H1 (cell line): ENCODE data around the gene UGT1A3. TPM values are rescaled to one million over a fixed set of nuclear protein-coding genes. Genes with fewer than 3 reads are reported as not detected.

Experiments
- CTCF ChIA-PET: fragments of 300-600 bp; sonication (Branson Sonifier 250); formaldehyde crosslinking; loops from one replicate; lab custom pipeline; 2021; ENCODE audit not compliant: partially characterized antibody; lab: Charles Lee
- POLR2A ChIA-PET: fragments of 300-600 bp; sonication (Branson Sonifier 250); formaldehyde crosslinking; loops from one replicate; lab custom pipeline; 2021; ENCODE audit warnings: inconsistent platforms; ENCODE audit not compliant: partially characterized antibody; lab: Charles Lee
- DNase-seq, 2 experiments: peaks; one replicate each; pipeline versions ENCODE4 v3.0.0 to v3.0.0-alpha.2; 2010 to 2022; ENCODE audit warnings: low spot score in 2 of 2, low read depth in 1 of 2, mixed read lengths in 1 of 2
- FAIRE-seq: peaks from 2 replicates; lab custom pipeline; 2011; peaks lifted over from hg19 to GRCh38; lab: Jason Lieb, UNC
- H2AFZ ChIP-seq: 2 replicates; pipeline ENCODE4 v1.8.1; 2012; ENCODE audit warnings: low read length, inconsistent platforms
- H2AK5ac ChIP-seq: 2 replicates; pipeline ENCODE4 v1.6.1; 2013; ENCODE audit warnings: low read depth, low read length
- H2BK120ac ChIP-seq: replicated peaks from 2 replicates; pipeline ENCODE3; 2013; ENCODE audit warnings: low read depth, low read length, inconsistent platforms
- H2BK12ac ChIP-seq: 2 replicates; pipeline ENCODE4 v1.6.1; 2013; ENCODE audit warnings: low read depth, low read length
- H2BK15ac ChIP-seq: 2 replicates; pipeline ENCODE4 v1.6.1; 2013; ENCODE audit warnings: low read length
- H2BK20ac ChIP-seq: 2 replicates; pipeline ENCODE4 v1.6.1; 2013; ENCODE audit warnings: low read length
- H2BK5ac ChIP-seq: 2 replicates; pipeline ENCODE4 v1.6.1; 2013; ENCODE audit warnings: low read depth, low read length
- H3K14ac ChIP-seq: 2 replicates; pipeline ENCODE4 v1.6.1; 2013; ENCODE audit warnings: inconsistent platforms; ENCODE audit not compliant: insufficient read length
- H3K18ac ChIP-seq: 2 replicates; pipeline ENCODE4 v1.6.1; 2013; ENCODE audit warnings: low read length; ENCODE audit errors: extremely low read depth
- H3K23ac ChIP-seq: 2 replicates; pipeline ENCODE4 v1.6.1; 2013; ENCODE audit warnings: inconsistent platforms; ENCODE audit not compliant: insufficient read length
- H3K23me2 ChIP-seq: 2 replicates; pipeline ENCODE4 v1.6.1; 2013; ENCODE audit warnings: low read depth, low read length
- H3K27ac ChIP-seq: 2 replicates; pipeline ENCODE4 v1.6.1; 2011; ENCODE audit warnings: low read depth, low read length, inconsistent platforms
- H3K27me3 ChIP-seq, 4 experiments: replicated peaks in 1 of 4; 1 replicate in 1 of 4; 2 replicates in 3 of 4; pipeline versions ENCODE4 v1.6.1 to v1.8.1; 2011 to 2013; ENCODE audit warnings: low read length in 3 of 4, mild to moderate bottlenecking in 3 of 4, inconsistent platforms in 2 of 4, mixed read lengths in 2 of 4, moderate library complexity in 1 of 4; ENCODE audit not compliant: control insufficient read depth in 3 of 4, insufficient read depth in 3 of 4; ENCODE audit errors: extremely low read depth in 1 of 4
- H3K36me3 ChIP-seq, 4 experiments: 2 replicates each; pipeline versions ENCODE4 v1.6.1 to v1.8.1; 2011 to 2013; ENCODE audit warnings: mild to moderate bottlenecking in 4 of 4, low read length in 3 of 4, moderate library complexity in 2 of 4, control low read depth in 1 of 4, inconsistent platforms in 1 of 4; ENCODE audit not compliant: insufficient read depth in 4 of 4, control insufficient read depth in 2 of 4
- H3K4ac ChIP-seq: replicated peaks from 2 replicates; pipeline ENCODE3; 2013; ENCODE audit warnings: low read length, low read depth, mixed read lengths, inconsistent platforms; ENCODE audit not compliant: insufficient read length
- H3K4me1 ChIP-seq, 4 experiments: replicated peaks in 1 of 4; 1 replicate in 1 of 4; 2 replicates in 3 of 4; pipeline versions ENCODE4 v1.6.1 to v1.8.1; 2011 to 2013; ENCODE audit warnings: low read length in 3 of 4, inconsistent platforms in 2 of 4, mixed read lengths in 1 of 4; ENCODE audit not compliant: insufficient read depth in 4 of 4, control insufficient read depth in 3 of 4
- H3K4me2 ChIP-seq, 2 experiments: 2 replicates each; pipeline versions ENCODE4 v1.6.1 to v1.8.1; 2011 to 2013; ENCODE audit warnings: low read depth in 2 of 2, low read length in 2 of 2, control low read depth in 1 of 2, inconsistent platforms in 1 of 2, mild to moderate bottlenecking in 1 of 2; ENCODE audit not compliant: insufficient read depth in 1 of 2
- H3K4me3 ChIP-seq, 4 experiments: fragments of 200-600, 300-600 bp in 1 of 4; sonication (generic), shearing (Covaris generic), sonication (Bioruptor Twin) in 1 of 4; 2 replicates each; pipeline versions ENCODE4 v1.5.1 to v1.8.1; 2011 to 2016; ENCODE audit warnings: low read length in 4 of 4, low read depth in 3 of 4, control low read depth in 2 of 4, inconsistent platforms in 2 of 4, mild to moderate bottlenecking in 2 of 4, mixed read lengths in 1 of 4, moderate library complexity in 1 of 4; ENCODE audit not compliant: insufficient read depth in 2 of 4; ENCODE audit errors: extremely low read depth in 1 of 4
- H3K56ac ChIP-seq: replicated peaks from 2 replicates; pipeline ENCODE3; 2013; ENCODE audit warnings: low read depth, mild to moderate bottlenecking, mixed read lengths, low read length, inconsistent platforms; ENCODE audit not compliant: insufficient read length
- H3K79me1 ChIP-seq: 2 replicates; pipeline ENCODE4 v1.6.1; 2013; ENCODE audit warnings: low read depth, low read length, control low read depth
- H3K79me2 ChIP-seq, 2 experiments: 2 replicates each; pipeline versions ENCODE4 v1.6.1 to v1.8.1; 2012 to 2013; ENCODE audit warnings: low read length in 2 of 2, mild to moderate bottlenecking in 2 of 2, inconsistent platforms in 1 of 2; ENCODE audit not compliant: insufficient read depth in 2 of 2, control insufficient read depth in 1 of 2
- H3K9ac ChIP-seq, 4 experiments: replicated peaks in 1 of 4; 1 replicate in 1 of 4; 2 replicates in 3 of 4; pipeline versions ENCODE4 v1.6.1 to v1.8.1; 2011 to 2013; ENCODE audit warnings: low read depth in 3 of 4, low read length in 3 of 4, control low read depth in 2 of 4, mild to moderate bottlenecking in 2 of 4, moderate library complexity in 2 of 4, inconsistent platforms in 1 of 4; ENCODE audit errors: extremely low read depth in 1 of 4
- H3K9me3 ChIP-seq, 2 experiments: 2 replicates each; pipeline versions ENCODE4 v1.6.1 to v1.8.1; 2012 to 2013; ENCODE audit warnings: mild to moderate bottlenecking in 2 of 2, moderate library complexity in 2 of 2, control low read depth in 1 of 2, inconsistent platforms in 1 of 2, low read depth in 1 of 2, low read length in 1 of 2, mixed read lengths in 1 of 2; ENCODE audit not compliant: insufficient read depth in 2 of 2
- H4K20me1 ChIP-seq, 2 experiments: replicated peaks in 1 of 2; 2 replicates each; pipeline versions ENCODE3 to v1.8.1; 2011 to 2013; ENCODE audit warnings: inconsistent platforms in 2 of 2, low read length in 2 of 2, mild to moderate bottlenecking in 1 of 2; ENCODE audit not compliant: insufficient read depth in 2 of 2, control insufficient read depth in 1 of 2
- H4K5ac ChIP-seq: 2 replicates; pipeline ENCODE4 v1.6.1; 2013; ENCODE audit warnings: low read length, low read depth, mixed read lengths, inconsistent platforms; ENCODE audit not compliant: insufficient read length
- H4K8ac ChIP-seq: 2 replicates; pipeline ENCODE4 v1.8.0; 2013; ENCODE audit warnings: mild to moderate bottlenecking, moderate library complexity, low read length, inconsistent platforms; ENCODE audit not compliant: insufficient read depth; ENCODE audit errors: extremely low read depth
- H4K91ac ChIP-seq: replicated peaks from 2 replicates; pipeline ENCODE3; 2013; ENCODE audit warnings: low read length, mixed read lengths, inconsistent platforms; ENCODE audit not compliant: insufficient read length
- SP1 ChIP-seq: IDR thresholded peaks from 2 replicates; pipeline ENCODE4 v1.6.1; 2011; ENCODE audit warnings: low read depth, low read length
- WGBS, 2 experiments: shearing (Covaris generic) in 1 of 2; methylation state at CpG; one replicate each; pipeline versions ENCODE4 v1.1.6 to v1.1.7; 2013 to 2015; ENCODE audit warnings: low lambda C conversion rate in 2 of 2, mixed read lengths in 2 of 2, inconsistent platforms in 1 of 2, low coverage in 1 of 2, missing lambda C conversion rate in 1 of 2; ENCODE audit not compliant: insufficient replicate concordance in 2 of 2, insufficient coverage in 1 of 2, insufficient read length in 1 of 2; ENCODE audit errors: extremely low coverage in 1 of 2, missing lambda C conversion rate in 1 of 2; 5-methylcytosine and 5-hydroxymethylcytosine counted together
- polyA plus RNA-seq, 7 experiments: library from polyadenylated mRNA; depleted of rRNA in 3 of 7; stranded (reverse) in 5 of 7; unstranded in 2 of 7; fragments of >200 nt in 5 of 7; fragments of 200-250 nt in 2 of 7; gene quantifications; 1 replicate in 5 of 7; 2 replicates in 1 of 7; 4 replicates in 1 of 7; pipeline versions ENCODE4 v1.2.1 to v1.2.3, GENCODE V29; 2011 to 2013; ENCODE audit warnings: missing spikeins in 2 of 7, mixed read lengths in 2 of 7
- total RNA-seq: library from RNA; stranded (reverse); fragmentation: NEBNext Ultra II Directional; extraction: Animal tissue kit (Norgen Biotek cat#: 25700); gene quantifications from 2 replicates; pipeline ENCODE4 v1.2.1, GENCODE V29; 2021

UGT1A3 gene
- total and polyA plus RNA-seq, 2 of the 8 experiments (the other 6 are each of a cell fraction or from before 2014, with no cell fraction given) = not detected

GRCh38 chr2:233760043-233760442, 31.2 kb downstream of the UGT1A3 start, which contains the start of gene UGT1A1:
UGT1A1 (plus strand) TSS chr2:233760270; CDS start chr2:233760288, 18 bp downstream.
- Histone ChIP-seq H3K9me3 (peaks cover 0 to 3% of the 10 kb centered on the region in 2 experiments; a peak in 2 of 4 replicates), H3K4ac (no peak within 1 kb of the TSS), H3K27ac (no peak within 1 kb of the TSS), H3K18ac (no peak within 1 kb of the TSS), H3K14ac (no peak within 1 kb of the TSS), H2BK20ac (no peak within 1 kb of the TSS), H3K79me2 (no peaks in the 10 kb centered on the region), H2BK5ac (no peak within 1 kb of the TSS), H2BK120ac (no peak within 1 kb of the TSS), H3K23ac (no peak within 1 kb of the TSS), H2AK5ac (no peak within 1 kb of the TSS), H3K9ac (no peak within 1 kb of the TSS), H2AFZ (no peak within 1 kb of the TSS), H4K20me1 (no peaks in the 10 kb centered on the region), H4K91ac (no peak within 1 kb of the TSS), H3K4me3 (no peak within 1 kb of the TSS), H3K27me3 (no peaks in the 10 kb centered on the region), H3K23me2 (no peaks in the 10 kb centered on the region), H4K5ac (no peak within 1 kb of the TSS), H4K8ac (no peak within 1 kb of the TSS), H2BK15ac (no peak within 1 kb of the TSS)
- POLR2A ChIA-PET = no interaction called here
- CTCF ChIA-PET = interaction anchor here (0.8 to 1.4 kb wide), 2 partner anchors 9 to 10 kb away, joined by 3 to 4 read pairs; no protein-coding TSS in a partner anchor
- TF ChIP-seq SP1 = no peak
- TF ChIP-seq, all 59 proteins: peak for 0
- Histone ChIP-seq H3K4me2 (no peak within 1 kb of the TSS), H3K79me1 (no peaks in the 10 kb centered on the region), H3K36me3 (no peaks in the 10 kb centered on the region), H2BK12ac (no peak within 1 kb of the TSS), H3K56ac (no peak within 1 kb of the TSS), H3K4me1 (no peaks in the 10 kb centered on the region)
- FAIRE-seq = no peak
- WGBS, 2 experiments = 87% methylated on average over 6 of the region's 6 CpGs; no CpG with 5 or more reads in 1 of the 2 experiments
- no peak for DNase-seq
